ENCODE results near the gene SYT7.

Gene SYT7

GRCh38 chr11:61598374-61598773 is 17.5 kb upstream of the SYT7 start:
- TF ChIP-seq REST (IDR thresholded peaks at IDR 0.05; ENCODE audit: insufficient read depth in 1 of 2, low read depth in 2 of 2, low read length in 2 of 2) (no peak), SIN3A (IDR thresholded peaks at IDR 0.05; ENCODE audit: borderline replicate concordance, insufficient read depth, low read length) (no peak), FOXP2 (optimal IDR thresholded peaks at IDR 0.05; ENCODE audit: borderline replicate concordance, extremely low read depth, extremely low read length, insufficient read depth) (no peak), TAF1 (IDR thresholded peaks at IDR 0.05; ENCODE audit: borderline replicate concordance, insufficient read depth, low read length) (no peak), POLR2AphosphoS5 (IDR thresholded peaks at IDR 0.05; ENCODE audit: low read depth, low read length) (no peak)

- TF ChIP-seq SIN3A (IDR thresholded peaks at IDR 0.05; ENCODE audit: borderline replicate concordance, insufficient read depth, low read length) (no peak), REST (IDR thresholded peaks at IDR 0.05; ENCODE audit: insufficient read depth in 1 of 2, low read depth in 2 of 2, low read length in 2 of 2) (no peak), TAF1 (IDR thresholded peaks at IDR 0.05; ENCODE audit: borderline replicate concordance, insufficient read depth, low read length) (no peak), FOXP2 (optimal IDR thresholded peaks at IDR 0.05; ENCODE audit: borderline replicate concordance, extremely low read depth, extremely low read length, insufficient read depth) (no peak), POLR2AphosphoS5 (IDR thresholded peaks at IDR 0.05; ENCODE audit: low read depth, low read length) (no peak)
Measured at GRCh38 chr11:61596990-61597389, 16.1 kb upstream of the SYT7 start.

GRCh38 chr11:61596542-61596941 is 15.7 kb upstream of the SYT7 start:
- TF ChIP-seq SIN3A (IDR thresholded peaks at IDR 0.05; ENCODE audit: borderline replicate concordance, insufficient read depth, low read length), result no peak
- TF ChIP-seq TAF1 (IDR thresholded peaks at IDR 0.05; ENCODE audit: borderline replicate concordance, insufficient read depth, low read length), result no peak
- TF ChIP-seq POLR2AphosphoS5 (IDR thresholded peaks at IDR 0.05; ENCODE audit: low read depth, low read length), result no peak
- no peak for TF ChIP-seq REST (IDR thresholded peaks at IDR 0.05; ENCODE audit: insufficient read depth in 1 of 2, low read depth in 2 of 2, low read length in 2 of 2)
- TF ChIP-seq FOXP2 (optimal IDR thresholded peaks at IDR 0.05; ENCODE audit: borderline replicate concordance, extremely low read depth, extremely low read length, insufficient read depth), result no peak

GRCh38 chr11:61594907-61595257 is 14.0 kb upstream of the SYT7 start:
- TF ChIP-seq TAF1 (IDR thresholded peaks at IDR 0.05; ENCODE audit: borderline replicate concordance, insufficient read depth, low read length), result no peak
- TF ChIP-seq REST (IDR thresholded peaks at IDR 0.05; ENCODE audit: insufficient read depth in 1 of 2, low read depth in 2 of 2, low read length in 2 of 2), result no peak
- no peak for TF ChIP-seq POLR2AphosphoS5 (IDR thresholded peaks at IDR 0.05; ENCODE audit: low read depth, low read length)
- no peak for TF ChIP-seq SIN3A (IDR thresholded peaks at IDR 0.05; ENCODE audit: borderline replicate concordance, insufficient read depth, low read length)
- TF ChIP-seq FOXP2 (optimal IDR thresholded peaks at IDR 0.05; ENCODE audit: borderline replicate concordance, extremely low read depth, extremely low read length, insufficient read depth), result no peak

GRCh38 chr11:61593151-61593550 is 12.3 kb upstream of the SYT7 start:
- TF ChIP-seq TAF1 (IDR thresholded peaks at IDR 0.05; ENCODE audit: borderline replicate concordance, insufficient read depth, low read length), result no peak
- TF ChIP-seq POLR2AphosphoS5 (IDR thresholded peaks at IDR 0.05; ENCODE audit: low read depth, low read length), result no peak
- no peak for TF ChIP-seq REST (IDR thresholded peaks at IDR 0.05; ENCODE audit: insufficient read depth in 1 of 2, low read depth in 2 of 2, low read length in 2 of 2)
- no peak for TF ChIP-seq SIN3A (IDR thresholded peaks at IDR 0.05; ENCODE audit: borderline replicate concordance, insufficient read depth, low read length)
- no peak for TF ChIP-seq FOXP2 (optimal IDR thresholded peaks at IDR 0.05; ENCODE audit: borderline replicate concordance, extremely low read depth, extremely low read length, insufficient read depth)

All from PFSK-1 (cell line).